Activated gamma-delta T cell (primary cell): ENCODE data around the gene ZNF891.

ENCODE experiments used
- DNase-seq: peaks from one replicate; lab custom pipeline; 2025; lab: John Stamatoyannopoulos, UW
- total RNA-seq, 2 donors: gene quantifications; one replicate each; lab custom pipeline; 2026; lab: John Stamatoyannopoulos, UW

ZNF891 gene
- 28.6 to 37.5 reads per million in 2 donors for total RNA-seq

DNA sequence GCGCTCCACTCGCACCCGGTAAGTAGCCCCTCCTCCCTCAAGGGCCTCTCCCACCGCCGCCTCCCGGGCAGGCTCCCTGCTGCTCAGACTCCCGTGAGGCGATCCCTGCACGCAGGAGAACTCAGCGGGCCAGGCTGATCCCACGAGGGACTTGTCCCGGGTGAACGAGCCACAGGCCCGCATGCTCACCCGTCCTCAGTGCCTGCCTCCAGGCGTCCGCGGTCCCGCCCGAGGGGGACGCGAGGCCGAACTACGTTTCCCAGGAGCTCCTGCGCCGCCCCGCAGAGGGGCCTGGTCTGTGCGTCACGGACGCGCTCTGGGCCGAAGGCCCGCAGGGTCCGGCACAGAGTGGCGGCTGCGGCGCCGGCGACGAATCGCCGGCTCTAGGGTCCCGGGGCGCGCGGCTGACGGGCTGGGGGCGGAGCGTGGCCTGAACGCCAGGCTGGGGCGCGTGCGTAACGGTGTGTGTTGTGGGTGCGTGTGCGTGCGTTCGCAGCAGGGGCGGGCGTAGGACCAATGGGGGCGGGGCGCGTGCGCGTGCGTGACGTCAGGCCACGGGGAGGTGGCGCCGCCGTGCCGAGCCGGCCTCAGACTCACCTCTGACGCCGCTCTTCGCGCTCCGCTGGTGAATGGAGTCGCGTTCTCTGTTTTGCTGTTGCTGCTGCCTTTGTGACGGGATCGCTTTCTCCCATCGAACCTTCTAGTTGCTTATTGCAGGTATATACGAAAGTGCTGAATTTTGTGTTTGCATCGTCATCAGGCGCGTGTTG is at the start of gene ZNF891, which contains the start of gene ZNF10:
Gene ZNF891, minus strand, starts transcription at position 237 of the 770 bp plus-strand sequence. CDS start 8,356 bp downstream, outside the sequence.
Gene ZNF10, plus strand, starts transcription at position 590 of the 770 bp plus-strand sequence. CDS start 13,866 bp downstream, outside the sequence.
- DNase-seq = peak; percentile 91

DNA sequence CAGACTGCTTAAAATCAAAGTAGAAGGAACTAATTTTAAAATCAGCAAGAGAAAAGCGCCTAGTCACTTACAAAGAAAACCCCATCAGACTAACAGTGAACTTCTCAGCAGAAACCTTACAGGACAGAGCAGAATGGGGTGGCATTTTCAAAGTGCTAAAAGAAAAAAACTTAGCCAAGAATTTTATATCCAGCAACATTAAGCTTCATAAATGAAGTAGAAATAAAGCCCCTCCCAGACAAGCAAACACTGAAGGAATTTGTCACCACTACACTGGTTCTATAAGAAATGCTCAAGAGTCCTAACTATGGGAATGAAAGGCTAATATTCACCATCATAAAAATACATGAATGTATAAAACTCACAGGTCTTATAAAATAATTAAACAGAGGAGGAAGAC is 44.8 kb upstream of the ZNF891 start:
- no peak for DNase-seq

DNA sequence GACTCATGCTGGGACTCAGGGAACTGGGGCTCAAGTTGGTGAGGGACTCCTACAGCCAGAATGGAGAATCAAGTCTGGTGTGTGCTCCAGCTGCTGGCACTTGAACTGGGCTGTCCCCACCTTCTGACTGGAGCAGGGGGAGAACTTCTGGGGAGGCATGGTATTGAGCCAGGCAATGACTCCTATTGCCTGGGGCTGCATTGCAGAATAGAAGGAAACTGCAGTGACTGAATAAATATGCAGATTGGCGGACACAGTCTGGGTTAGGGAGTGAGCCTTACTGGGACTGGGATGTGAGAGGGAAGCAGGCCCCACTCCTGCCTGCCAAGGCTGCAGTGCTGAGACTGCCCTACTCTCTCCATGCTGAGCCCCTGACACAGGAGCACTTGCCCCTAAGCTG is 42.4 kb upstream of the ZNF891 start:
- no peak for DNase-seq

DNA sequence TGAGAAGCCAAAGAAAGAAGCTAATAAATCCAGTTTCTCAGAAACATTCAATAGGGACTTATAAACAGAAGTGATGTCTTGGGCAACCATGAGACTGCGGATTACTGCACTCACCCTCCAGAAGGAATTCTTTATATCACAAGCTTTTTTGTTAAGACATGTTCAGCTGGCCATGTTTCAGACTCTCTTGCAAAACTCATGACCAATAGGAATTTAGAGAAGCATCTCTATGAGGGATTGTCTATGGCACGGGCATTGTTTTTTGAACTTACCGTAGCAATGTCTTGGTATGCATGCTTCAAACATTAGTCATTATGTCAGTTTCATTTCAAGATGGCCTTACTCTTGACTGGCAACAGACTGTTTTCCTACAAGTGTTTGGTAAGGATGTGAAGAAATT is 35.7 kb upstream of the ZNF891 start:
- no peak for DNase-seq

DNA sequence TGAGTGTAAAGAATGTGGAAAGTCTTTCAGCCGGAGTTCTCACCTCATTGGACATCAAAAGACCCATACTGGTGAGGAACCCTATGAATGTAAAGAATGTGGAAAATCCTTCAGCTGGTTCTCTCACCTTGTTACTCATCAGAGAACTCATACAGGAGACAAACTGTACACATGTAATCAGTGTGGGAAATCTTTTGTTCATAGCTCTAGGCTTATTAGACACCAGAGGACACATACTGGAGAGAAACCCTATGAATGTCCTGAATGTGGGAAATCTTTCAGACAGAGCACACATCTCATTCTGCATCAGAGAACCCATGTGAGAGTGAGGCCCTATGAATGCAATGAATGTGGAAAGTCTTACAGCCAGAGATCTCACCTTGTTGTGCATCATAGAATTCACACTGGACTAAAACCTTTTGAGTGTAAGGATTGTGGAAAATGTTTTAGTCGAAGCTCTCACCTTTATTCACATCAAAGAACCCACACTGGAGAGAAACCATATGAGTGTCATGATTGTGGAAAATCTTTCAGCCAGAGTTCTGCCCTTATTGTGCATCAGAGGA is 26.1 kb upstream of the ZNF891 start:
- no peak for DNase-seq

DNA sequence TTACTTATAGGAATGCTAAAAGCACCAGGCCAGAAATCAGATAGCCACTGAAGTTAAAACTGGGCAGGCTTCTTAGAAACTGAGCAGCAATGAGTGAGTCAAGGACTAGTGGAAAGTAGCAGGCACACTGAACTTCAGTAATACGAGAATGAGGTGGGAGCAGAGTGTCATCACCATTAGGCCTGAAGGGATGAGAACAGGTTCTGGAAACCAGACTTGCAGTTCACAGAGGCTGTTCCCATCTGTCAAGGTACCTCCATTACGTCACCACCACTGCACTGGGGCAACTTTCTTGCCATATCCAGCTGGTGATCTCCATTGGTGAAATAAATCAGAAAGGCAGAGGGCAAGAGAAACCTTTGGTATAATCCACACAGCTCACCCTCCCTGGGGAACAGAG is 15.9 kb upstream of the ZNF891 start:
- DNase-seq = no peak

DNA sequence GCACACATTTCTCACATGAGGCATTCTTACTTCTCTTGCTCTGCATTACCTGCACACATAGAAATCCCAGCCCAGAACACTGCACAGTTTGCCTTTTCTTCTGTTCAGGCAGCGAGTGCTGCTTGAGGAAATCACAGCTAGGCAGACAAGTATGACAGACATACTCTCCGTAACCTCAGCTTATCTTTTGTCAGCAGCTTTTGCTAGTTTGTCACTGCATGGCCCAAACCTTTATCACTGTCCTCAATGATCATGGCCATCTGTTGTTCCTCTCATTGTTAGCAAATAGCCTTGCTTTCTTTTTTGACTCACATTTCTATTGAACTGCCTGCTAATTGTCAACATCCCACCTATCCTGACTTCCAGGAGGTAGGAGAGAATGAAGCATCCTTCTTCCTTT is 5.7 kb upstream of the ZNF891 start:
- no peak for DNase-seq

DNA sequence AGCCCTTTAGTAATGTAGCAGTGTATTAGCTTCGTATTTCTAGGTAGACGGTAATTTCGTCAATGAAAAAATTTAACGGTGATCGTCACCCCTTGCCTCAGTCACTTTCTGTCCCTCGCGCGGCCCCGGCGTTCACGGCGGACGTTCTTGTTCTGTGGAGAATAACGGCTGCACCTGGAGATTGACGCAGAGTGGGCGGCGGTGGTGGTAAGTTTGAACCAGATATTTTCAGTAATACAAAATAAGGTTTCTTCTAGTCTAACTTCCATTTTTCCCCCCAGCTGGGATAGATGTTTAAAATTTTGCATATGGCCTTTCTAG is 694 bp upstream of the ZNF891 start:
- DNase-seq = peak; percentile 21

DNA sequence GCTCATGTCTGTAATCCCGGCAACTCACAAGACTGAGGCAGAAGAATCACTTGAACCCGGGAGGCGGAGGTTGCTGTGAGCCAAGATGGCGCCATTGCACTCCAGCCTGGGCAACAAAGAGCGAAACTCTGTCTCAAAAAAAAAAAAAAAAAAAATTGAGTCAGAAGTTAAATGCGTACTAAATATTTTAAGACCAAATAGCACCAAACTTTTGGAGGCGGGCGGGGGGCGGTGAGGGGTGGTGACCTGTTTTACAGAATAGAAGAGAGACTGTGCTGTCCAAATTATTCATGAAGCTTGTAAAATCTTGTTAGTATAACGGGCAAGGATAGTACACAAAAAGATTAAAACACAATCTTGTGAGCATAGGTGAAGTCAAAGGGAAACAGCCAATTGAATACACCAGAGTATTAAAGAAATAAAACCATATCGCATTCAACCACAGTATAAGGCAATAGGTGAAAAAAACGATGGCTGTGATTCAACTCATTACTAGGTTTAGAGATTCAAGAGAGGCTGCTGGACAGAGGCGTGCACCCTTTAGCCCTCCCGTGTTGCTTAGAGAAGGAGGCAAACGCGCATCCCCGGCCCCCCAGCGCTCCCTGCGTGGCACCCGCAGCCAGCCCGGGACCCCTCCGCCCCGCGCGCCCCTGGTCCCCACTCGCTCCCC is 571 bp downstream of the ZNF891 start:
- DNase-seq = no peak

DNA sequence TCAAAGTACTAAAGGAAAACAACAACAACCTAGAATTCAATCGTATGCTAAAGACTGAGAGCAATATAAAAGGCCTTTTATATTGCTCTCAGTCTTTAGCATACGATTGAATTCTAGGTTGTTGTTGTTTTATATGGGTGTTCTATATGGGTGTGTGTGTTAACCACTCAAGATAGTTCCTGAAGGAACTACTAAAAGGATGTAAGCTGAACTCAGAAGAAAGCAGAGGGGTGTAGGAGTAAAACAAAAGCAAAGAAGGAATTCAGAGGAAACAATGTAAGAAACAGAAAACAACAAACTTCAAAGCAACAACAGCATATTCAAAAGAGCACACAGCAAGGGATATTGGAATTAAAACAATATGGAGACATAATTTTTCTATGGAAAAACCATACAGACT is 5.4 kb downstream of the ZNF891 start:
- no peak for DNase-seq

DNA sequence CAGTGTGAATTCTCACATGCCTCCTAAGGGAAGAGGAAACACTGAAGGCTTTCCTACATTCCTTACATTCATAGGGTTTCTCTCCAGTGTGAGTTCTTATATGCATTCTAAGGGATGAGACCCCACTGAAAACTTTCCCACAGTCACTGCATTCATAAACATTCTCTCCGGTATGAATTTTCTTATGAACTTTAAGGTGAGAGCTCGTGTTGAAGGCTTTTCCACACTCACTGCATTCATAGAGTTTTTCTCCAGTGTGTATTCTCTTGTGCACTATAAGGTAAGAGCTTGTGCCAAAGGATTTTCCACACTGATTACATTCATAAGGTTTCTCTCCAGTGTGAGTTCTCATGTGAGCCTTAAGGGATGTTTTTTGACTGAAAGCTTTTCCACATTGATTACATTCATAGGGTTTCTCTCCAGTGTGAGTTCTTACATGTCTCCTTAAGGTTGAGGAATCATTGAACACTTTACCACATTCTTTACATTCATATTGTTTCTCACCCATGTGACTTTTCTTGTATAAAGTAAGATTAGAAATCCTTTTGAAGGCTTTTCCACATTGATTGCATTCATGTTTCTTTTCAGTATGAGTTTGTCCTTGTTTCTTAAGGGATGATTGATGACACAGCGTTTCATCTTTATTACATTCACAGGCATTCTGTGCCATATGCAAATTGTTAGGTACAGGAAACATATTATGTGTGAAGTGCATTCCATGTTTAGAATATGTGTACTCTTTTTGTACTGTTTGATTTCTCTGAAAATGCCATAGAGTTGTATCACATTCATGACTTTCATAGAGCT is 9.5 kb downstream of the ZNF891 start:
- no peak for DNase-seq

DNA sequence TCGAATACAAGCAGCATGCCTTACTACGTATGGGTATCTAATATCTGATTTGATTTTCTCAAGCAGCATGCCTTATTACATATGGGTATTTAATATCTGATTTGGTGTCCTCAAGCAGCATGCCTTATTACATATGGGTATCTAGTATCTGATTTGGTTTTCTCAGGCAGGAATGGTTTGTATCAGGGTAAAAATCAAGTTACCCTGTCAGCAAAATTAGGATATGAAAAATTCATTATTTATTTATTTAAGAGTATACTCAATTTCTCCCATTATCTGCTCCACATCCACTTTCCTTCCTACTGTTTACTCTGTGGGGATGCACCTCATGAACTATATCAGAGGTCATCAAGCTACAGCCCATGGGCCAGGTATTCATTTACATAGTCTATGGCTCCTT is 21.9 kb downstream of the ZNF891 start:
- no peak for DNase-seq

DNA sequence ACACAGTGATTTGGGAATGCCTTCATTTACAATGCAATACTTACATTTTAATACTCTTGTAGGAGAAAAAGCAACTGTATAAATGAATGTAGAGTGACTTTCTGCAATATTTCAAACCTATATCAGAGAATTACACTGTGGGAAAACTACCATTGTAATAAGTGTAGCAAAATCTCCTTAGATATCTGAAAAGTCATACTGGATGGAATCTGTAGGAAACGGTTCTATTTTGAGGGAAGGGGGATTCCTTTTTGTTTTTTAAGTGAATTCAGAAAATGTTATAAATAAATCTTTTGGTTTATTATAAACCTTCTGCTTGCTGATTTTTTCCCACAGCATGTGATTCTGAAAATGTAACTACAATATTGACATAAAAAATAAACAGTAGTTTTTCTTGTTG is 23.0 kb downstream of the ZNF891 start:
- DNase-seq = no peak

DNA sequence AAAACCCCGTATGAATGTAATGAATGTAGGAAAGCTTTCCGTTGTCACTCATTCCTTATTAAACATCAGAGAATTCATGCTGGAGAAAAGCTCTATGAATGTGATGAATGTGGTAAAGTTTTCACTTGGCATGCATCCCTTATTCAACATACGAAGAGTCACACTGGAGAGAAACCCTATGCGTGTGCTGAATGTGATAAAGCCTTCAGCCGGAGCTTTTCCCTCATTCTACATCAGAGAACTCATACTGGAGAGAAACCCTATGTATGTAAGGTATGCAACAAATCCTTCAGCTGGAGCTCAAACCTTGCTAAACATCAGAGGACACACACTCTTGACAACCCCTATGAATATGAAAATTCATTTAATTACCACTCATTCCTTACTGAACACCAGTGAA is 23.8 kb downstream of the ZNF891 start:
- no peak for DNase-seq

DNA sequence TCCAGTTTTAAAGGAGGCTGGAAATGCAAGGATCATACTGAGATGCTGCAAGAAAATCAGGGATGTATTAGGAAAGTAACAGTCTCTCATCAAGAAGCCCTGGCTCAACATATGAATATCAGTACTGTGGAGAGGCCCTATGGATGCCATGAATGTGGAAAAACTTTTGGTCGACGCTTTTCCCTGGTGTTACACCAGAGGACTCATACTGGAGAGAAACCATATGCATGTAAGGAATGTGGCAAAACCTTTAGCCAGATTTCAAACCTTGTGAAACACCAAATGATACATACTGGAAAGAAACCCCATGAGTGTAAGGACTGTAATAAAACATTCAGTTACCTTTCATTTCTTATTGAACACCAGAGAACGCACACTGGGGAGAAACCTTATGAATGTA is 24.5 kb downstream of the ZNF891 start:
- no peak for DNase-seq

DNA sequence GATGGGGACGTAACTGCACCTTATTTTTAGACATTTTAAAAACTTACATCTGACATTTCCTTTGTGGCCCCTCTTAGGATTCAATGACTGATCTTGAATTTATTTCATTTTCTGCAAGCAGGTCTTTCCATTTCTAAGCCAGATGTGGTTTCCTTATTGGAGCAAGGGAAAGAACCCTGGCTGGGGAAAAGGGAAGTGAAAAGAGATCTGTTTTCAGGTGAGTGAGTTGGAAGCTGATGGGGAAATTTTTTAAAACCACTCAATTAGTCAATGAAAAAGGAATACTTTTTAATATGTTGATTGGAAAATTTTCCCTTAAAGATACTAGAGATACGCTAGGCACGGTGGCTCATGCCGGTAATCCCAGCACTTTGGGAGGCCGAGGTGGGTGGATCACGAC is 46.7 kb downstream of the ZNF891 start:
- no peak for DNase-seq

DNA sequence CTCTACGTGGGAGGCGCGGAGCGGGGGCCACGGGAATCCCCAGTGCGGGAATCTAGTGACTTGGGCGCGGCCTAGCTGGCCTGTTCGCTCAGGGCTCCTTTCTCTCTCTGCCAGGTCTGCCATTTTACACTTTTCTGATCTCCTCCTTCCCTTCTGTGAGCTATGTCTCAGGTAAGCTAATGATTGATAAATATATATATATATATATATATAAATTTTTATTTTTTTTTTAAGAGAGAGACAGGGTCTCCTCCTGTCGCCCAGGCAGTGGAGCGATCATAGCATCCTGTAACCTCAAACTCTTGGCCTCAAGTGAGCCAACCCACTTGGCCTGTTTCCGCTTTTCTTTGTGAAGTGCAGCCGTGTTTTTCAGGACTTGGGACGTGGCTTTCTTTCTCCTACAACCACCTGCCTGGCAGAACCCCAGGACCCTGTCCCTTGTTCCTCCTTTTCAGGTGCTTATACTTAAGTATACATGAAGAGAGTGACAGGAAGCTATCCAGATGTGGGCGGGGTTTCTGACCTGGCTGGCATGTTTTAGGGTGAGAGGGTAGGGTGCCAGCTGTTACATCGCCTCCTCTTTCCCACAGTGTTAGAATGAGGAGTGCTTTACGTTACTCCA is 48.8 kb downstream of the ZNF891 start:
- DNase-seq = no peak

DNA sequence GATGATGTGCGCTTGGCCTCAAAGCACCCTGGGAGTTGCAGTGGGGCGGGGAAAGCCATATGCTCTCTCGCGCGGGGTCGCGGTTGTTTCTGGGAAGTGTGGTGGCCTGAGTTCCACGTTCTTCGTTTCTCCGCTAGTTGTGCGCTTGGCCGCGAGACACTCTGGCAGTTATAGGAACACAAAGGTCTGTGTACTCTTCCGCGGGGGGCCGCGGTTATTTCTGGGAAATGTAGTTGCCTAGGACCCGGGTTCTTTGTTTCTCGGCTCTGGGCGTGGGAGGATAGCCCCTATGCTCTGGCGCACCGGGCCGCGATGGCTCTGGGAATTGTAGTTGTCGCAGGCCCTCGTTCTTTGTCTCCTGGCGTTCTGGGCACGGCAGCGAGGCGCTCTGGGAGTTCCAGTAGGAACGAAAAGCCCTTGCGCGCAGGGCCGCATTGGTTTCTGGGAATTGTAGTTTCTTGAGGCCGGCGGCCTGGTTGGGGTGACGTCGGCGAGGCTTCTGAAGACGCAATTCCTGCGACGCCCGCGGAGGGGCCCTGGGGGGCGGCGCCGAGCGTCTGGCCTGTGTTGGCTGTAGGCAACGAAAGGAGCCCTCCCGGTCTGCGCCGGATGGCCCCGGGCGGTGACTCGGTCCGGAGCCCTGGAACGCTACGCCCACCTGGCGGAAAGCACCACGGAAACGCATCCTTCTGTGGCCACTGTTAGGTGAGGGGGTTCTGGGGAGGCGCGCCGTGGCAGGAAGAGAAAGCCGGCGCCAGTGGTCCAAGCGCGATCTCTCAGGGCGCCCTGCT is 49.5 kb downstream of the ZNF891 start, which contains the start of gene ZNF140:
Gene ZNF140, plus strand, starts transcription at position 556 of the 791 bp plus-strand sequence. CDS start 398 bp downstream, outside the sequence.
- peak; percentile 87 for DNase-seq

DNA sequence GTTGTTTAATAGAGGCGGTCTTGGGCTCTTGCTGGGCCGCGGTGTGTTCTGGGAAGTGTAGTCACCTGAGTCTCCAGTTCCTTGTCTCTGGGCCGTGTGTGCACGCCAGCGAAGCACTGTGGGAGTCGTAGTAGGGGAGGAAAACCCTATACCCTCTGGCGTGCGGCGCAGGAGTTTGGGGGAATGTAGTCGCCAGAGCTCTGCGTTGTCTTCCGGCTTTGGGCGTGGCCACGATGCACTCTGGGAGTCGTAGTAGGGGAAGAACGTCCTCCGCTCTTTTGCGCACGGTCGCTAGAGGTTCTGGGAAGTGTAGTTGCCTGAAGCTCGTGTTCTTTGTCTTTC is 50.1 kb downstream of the ZNF891 start:
- DNase-seq = peak; percentile 64

DNA sequence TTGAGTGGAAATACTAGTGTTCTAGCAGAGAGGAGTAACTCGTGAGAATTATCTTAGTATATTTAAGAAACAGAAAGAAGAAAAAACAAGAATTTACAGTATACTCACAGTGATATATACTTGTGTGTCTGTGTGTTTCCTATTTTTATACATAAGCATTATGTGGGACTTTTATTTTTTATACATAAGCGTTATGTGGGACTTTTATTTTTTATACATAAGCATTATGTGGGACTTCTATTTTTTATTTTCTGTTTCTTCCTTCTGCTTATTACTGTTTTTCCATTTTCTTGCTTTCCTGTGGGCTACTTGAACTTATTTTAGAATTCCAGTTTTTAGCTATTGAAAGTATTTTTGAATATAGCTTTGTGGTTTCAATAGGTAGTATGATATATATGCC is 56.2 kb downstream of the ZNF891 start:
- no peak for DNase-seq

DNA sequence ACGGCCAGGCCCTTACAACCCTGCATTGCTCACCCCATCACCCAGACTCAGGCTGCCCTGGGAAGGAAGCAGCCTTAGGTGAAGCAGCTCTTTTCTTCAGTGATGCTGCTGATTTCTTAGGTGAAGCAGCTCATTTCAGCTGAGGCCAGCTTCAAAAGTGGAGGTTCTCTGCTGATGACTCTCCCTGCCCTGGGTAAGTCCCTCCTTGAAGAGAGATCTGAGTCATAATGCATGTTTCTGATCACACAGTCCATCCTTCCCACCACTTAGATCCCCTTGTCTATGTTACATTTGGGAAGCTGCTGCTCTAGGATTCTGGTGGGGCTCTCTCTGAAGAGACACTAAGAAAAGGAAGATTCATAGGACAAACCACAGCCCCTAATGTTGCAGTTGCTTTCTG is 66.5 kb downstream of the ZNF891 start:
- DNase-seq = no peak
